B cell (primary cell): ENCODE results near the gene TBATA.

Experiments used
- EZH2 ChIP-seq: IDR thresholded peaks from 2 replicates; pipeline ENCODE4 v1.6.1; 2012; ENCODE audit warnings: borderline replicate concordance, low read depth, mild to moderate bottlenecking, moderate library complexity, low read length; ENCODE audit not compliant: insufficient read depth, poor library complexity, severe bottlenecking
- TF ChIP-seq, protein P1 (sequence below): fragments of 200-600 bp; IDR thresholded peaks from one replicate; pipeline ENCODE4 v1.8.0; 2022; ENCODE audit warnings: antibody characterized with exemption, mild to moderate bottlenecking

DNA sequence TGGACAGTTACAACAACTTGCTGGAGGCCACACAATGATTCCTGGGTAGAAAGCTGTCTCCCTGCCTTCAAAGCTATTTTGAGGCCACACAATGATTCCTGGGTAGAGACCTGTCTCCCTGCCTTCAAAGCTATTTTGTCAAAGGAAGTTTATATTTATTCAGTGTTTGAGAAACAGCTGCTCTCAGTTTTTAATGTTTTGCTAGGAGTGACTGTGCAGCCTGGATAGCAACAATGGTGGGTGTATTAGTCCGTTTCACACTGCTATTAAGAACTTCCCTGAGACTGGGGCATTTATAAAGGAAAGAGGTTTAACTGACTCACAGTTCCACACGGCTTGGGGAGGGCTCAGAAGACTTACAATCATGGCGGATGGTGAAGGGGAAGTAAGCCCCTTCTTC lies 26.7 kb upstream of the TBATA start:
- TF ChIP-seq, protein P1, sequence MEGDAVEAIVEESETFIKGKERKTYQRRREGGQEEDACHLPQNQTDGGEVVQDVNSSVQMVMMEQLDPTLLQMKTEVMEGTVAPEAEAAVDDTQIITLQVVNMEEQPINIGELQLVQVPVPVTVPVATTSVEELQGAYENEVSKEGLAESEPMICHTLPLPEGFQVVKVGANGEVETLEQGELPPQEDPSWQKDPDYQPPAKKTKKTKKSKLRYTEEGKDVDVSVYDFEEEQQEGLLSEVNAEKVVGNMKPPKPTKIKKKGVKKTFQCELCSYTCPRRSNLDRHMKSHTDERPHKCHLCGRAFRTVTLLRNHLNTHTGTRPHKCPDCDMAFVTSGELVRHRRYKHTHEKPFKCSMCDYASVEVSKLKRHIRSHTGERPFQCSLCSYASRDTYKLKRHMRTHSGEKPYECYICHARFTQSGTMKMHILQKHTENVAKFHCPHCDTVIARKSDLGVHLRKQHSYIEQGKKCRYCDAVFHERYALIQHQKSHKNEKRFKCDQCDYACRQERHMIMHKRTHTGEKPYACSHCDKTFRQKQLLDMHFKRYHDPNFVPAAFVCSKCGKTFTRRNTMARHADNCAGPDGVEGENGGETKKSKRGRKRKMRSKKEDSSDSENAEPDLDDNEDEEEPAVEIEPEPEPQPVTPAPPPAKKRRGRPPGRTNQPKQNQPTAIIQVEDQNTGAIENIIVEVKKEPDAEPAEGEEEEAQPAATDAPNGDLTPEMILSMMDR, result no peak
- no peak for TF ChIP-seq EZH2
